ENCODE results near the gene FSHR. TPM values are rescaled to one million over a fixed set of nuclear protein-coding genes. Genes with fewer than 3 reads are reported as not detected.

The FSHR gene
- total and polyA plus RNA-seq, 2 experiments from 2014 or later: not detected

DNA sequence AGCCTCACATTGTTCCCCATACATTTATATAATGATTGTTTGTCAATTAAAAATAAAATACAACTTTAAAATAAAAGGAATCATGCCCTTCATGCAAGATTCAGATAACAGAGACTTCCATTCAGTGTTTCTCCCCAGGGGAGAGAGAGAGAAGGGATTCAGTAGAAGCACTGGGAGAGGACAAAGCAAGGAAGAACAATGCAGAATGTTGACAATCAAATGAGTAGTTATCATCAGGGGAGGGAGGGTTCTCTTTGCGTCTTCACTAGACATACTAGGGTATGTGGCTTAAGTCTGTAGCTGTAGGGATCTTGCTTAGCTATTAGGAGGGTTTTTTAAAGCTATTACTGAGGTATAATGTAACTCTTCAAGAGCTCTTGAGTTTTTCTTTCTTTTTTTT lies 30.7 kb downstream of the FSHR start (continued):
- no peak for TF ChIP-seq EZH2 (IDR thresholded peaks at IDR 0.05; ENCODE audit: low read depth, unreplicated experiment)

DNA sequence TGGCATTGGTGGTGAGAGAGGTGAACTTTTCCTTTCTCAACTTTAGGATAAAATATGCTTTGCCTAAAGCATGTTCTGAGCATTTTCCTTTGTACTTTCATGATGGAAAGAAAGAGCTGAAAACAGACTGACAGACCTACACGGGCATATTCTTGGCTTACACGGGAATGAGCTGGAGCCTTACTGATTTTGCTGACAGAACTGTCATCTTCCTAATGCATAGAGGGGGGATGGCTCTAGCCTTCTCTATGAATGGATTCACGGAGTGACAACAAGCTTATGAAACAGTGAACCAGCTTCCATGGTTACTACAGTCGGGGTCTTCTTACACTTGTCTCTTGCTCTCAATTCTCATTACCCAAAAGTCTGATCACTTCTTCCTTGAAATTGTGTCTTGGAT lies 32.2 kb downstream of the FSHR start:
- no peak overlapping the region for H2AFZ ChIP-seq
- H3K27ac ChIP-seq (ENCODE audit: low read depth): no peak overlapping the region
- H3K4me3 ChIP-seq: no peak overlapping the region
- H3K79me2 ChIP-seq (replicated peaks; ENCODE audit: insufficient read depth): no peaks in the 10 kb centered on the region
- peaks cover 7% of the 10 kb centered on the region; the same call in 2 of the 3 replicates for H3K4me1 Mint-ChIP-seq
- DNase-seq (ENCODE audit: low spot score): no peak
- no peak for ATAC-seq
- no peaks in the 10 kb centered on the region for H4K20me1 ChIP-seq (replicated peaks; ENCODE audit: insufficient read depth)
- no peaks in the 10 kb centered on the region; the same call in 1 of the 2 replicates for H3K4me1 ChIP-seq (ENCODE audit: insufficient read depth)
- no peaks in the 10 kb centered on the region for H3K36me3 Mint-ChIP-seq (ENCODE audit: low read depth)
- no peak overlapping the region for H3K4me2 ChIP-seq
- peaks cover 6% of the 10 kb centered on the region; the same call in 1 of the 2 replicates for H3K9me2 ChIP-seq (ENCODE audit: insufficient read depth)
- H3K27me3 Mint-ChIP-seq (ENCODE audit: insufficient read depth, low read depth, poor library complexity): peaks cover 5% of the 10 kb centered on the region
- H3K9me3 Mint-ChIP-seq: no peaks in the 10 kb centered on the region
- H3K36me3 ChIP-seq (ENCODE audit: insufficient read depth): no peaks in the 10 kb centered on the region
- TF ChIP-seq CREB1 (CRISPR knock-in tag; IDR thresholded peaks at IDR 0.05; ENCODE audit: low read depth): no peak
- no peak for TF ChIP-seq STAT1 (IDR thresholded peaks at IDR 0.05; ENCODE audit: unreplicated experiment)
- TF ChIP-seq JUNB (IDR thresholded peaks at IDR 0.05; ENCODE audit: unreplicated experiment): no peak
- no peak for TF ChIP-seq NANOG (IDR thresholded peaks at IDR 0.05; ENCODE audit: borderline replicate concordance)
- TF ChIP-seq ZNF114 (CRISPR knock-in tag; IDR thresholded peaks at IDR 0.05): no peak
- no peak for TF ChIP-seq POLR2AphosphoS5 (IDR thresholded peaks at IDR 0.05; ENCODE audit: low read depth)
- TF ChIP-seq, protein P1, sequence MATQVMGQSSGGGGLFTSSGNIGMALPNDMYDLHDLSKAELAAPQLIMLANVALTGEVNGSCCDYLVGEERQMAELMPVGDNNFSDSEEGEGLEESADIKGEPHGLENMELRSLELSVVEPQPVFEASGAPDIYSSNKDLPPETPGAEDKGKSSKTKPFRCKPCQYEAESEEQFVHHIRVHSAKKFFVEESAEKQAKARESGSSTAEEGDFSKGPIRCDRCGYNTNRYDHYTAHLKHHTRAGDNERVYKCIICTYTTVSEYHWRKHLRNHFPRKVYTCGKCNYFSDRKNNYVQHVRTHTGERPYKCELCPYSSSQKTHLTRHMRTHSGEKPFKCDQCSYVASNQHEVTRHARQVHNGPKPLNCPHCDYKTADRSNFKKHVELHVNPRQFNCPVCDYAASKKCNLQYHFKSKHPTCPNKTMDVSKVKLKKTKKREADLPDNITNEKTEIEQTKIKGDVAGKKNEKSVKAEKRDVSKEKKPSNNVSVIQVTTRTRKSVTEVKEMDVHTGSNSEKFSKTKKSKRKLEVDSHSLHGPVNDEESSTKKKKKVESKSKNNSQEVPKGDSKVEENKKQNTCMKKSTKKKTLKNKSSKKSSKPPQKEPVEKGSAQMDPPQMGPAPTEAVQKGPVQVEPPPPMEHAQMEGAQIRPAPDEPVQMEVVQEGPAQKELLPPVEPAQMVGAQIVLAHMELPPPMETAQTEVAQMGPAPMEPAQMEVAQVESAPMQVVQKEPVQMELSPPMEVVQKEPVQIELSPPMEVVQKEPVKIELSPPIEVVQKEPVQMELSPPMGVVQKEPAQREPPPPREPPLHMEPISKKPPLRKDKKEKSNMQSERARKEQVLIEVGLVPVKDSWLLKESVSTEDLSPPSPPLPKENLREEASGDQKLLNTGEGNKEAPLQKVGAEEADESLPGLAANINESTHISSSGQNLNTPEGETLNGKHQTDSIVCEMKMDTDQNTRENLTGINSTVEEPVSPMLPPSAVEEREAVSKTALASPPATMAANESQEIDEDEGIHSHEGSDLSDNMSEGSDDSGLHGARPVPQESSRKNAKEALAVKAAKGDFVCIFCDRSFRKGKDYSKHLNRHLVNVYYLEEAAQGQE (IDR thresholded peaks at IDR 0.05; ENCODE audit: unreplicated experiment): no peak
- TF ChIP-seq, protein P2, sequence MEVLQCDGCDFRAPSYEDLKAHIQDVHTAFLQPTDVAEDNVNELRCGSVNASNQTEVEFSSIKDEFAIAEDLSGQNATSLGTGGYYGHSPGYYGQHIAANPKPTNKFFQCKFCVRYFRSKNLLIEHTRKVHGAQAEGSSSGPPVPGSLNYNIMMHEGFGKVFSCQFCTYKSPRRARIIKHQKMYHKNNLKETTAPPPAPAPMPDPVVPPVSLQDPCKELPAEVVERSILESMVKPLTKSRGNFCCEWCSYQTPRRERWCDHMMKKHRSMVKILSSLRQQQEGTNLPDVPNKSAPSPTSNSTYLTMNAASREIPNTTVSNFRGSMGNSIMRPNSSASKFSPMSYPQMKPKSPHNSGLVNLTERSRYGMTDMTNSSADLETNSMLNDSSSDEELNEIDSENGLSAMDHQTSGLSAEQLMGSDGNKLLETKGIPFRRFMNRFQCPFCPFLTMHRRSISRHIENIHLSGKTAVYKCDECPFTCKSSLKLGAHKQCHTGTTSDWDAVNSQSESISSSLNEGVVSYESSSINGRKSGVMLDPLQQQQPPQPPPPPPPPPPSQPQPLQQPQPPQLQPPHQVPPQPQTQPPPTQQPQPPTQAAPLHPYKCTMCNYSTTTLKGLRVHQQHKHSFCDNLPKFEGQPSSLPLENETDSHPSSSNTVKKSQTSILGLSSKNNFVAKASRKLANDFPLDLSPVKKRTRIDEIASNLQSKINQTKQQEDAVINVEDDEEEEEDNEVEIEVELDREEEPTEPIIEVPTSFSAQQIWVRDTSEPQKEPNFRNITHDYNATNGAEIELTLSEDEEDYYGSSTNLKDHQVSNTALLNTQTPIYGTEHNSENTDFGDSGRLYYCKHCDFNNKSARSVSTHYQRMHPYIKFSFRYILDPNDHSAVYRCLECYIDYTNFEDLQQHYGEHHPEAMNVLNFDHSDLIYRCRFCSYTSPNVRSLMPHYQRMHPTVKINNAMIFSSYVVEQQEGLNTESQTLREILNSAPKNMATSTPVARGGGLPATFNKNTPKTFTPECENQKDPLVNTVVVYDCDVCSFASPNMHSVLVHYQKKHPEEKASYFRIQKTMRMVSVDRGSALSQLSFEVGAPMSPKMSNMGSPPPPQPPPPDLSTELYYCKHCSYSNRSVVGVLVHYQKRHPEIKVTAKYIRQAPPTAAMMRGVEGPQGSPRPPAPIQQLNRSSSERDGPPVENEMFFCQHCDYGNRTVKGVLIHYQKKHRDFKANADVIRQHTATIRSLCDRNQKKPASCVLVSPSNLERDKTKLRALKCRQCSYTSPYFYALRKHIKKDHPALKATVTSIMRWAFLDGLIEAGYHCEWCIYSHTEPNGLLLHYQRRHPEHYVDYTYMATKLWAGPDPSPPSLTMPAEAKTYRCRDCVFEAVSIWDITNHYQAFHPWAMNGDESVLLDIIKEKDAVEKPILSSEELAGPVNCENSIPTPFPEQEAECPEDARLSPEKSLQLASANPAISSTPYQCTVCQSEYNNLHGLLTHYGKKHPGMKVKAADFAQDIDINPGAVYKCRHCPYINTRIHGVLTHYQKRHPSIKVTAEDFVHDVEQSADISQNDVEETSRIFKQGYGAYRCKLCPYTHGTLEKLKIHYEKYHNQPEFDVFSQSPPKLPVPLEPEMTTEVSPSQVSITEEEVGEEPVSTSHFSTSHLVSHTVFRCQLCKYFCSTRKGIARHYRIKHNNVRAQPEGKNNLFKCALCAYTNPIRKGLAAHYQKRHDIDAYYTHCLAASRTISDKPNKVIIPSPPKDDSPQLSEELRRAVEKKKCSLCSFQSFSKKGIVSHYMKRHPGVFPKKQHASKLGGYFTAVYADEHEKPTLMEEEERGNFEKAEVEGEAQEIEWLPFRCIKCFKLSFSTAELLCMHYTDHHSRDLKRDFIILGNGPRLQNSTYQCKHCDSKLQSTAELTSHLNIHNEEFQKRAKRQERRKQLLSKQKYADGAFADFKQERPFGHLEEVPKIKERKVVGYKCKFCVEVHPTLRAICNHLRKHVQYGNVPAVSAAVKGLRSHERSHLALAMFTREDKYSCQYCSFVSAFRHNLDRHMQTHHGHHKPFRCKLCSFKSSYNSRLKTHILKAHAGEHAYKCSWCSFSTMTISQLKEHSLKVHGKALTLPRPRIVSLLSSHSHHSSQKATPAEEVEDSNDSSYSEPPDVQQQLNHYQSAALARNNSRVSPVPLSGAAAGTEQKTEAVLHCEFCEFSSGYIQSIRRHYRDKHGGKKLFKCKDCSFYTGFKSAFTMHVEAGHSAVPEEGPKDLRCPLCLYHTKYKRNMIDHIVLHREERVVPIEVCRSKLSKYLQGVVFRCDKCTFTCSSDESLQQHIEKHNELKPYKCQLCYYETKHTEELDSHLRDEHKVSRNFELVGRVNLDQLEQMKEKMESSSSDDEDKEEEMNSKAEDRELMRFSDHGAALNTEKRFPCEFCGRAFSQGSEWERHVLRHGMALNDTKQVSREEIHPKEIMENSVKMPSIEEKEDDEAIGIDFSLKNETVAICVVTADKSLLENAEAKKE (CRISPR knock-in tag; IDR thresholded peaks at IDR 0.05): no peak
- TF ChIP-seq, protein P3, sequence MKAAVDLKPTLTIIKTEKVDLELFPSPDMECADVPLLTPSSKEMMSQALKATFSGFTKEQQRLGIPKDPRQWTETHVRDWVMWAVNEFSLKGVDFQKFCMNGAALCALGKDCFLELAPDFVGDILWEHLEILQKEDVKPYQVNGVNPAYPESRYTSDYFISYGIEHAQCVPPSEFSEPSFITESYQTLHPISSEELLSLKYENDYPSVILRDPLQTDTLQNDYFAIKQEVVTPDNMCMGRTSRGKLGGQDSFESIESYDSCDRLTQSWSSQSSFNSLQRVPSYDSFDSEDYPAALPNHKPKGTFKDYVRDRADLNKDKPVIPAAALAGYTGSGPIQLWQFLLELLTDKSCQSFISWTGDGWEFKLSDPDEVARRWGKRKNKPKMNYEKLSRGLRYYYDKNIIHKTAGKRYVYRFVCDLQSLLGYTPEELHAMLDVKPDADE (IDR thresholded peaks at IDR 0.05): no peak
- no peak for TF ChIP-seq EZH2 (IDR thresholded peaks at IDR 0.05; ENCODE audit: low read depth, unreplicated experiment)
- no peak for TF ChIP-seq ZNF331 (CRISPR knock-in tag; IDR thresholded peaks at IDR 0.05; ENCODE audit: low read depth)
- no peak for TF ChIP-seq EZH2phosphoT487 (IDR thresholded peaks at IDR 0.05; ENCODE audit: unreplicated experiment)
- H3K27ac Mint-ChIP-seq: no peak overlapping the region
- no peaks in the 10 kb centered on the region for H3F3A ChIP-seq (replicated peaks; ENCODE audit: low read depth)
- no peaks in the 10 kb centered on the region for H3K27me3 ChIP-seq (ENCODE audit: insufficient read depth)
- no peak overlapping the region for H3K4me3 Mint-ChIP-seq
